Activated gamma-delta T cell treated with anti-CD3 and anti-CD28 coated beads, Interleukin-2, amount 50 U/mL, for 16 hours (primary cell): ENCODE measurements around the gene SSC5D.
"Not testable (repeated sequence)": the region's sequence is repeated elsewhere in the genome, so short reads cannot be mapped to it uniquely, and the experiment has no call there.

Experiments
- DNase-seq: peaks from one replicate; pipeline ENCODE4 v3.0.0-alpha.2; 2020; ENCODE audit warnings: low read depth

The SSC5D gene

DNA sequence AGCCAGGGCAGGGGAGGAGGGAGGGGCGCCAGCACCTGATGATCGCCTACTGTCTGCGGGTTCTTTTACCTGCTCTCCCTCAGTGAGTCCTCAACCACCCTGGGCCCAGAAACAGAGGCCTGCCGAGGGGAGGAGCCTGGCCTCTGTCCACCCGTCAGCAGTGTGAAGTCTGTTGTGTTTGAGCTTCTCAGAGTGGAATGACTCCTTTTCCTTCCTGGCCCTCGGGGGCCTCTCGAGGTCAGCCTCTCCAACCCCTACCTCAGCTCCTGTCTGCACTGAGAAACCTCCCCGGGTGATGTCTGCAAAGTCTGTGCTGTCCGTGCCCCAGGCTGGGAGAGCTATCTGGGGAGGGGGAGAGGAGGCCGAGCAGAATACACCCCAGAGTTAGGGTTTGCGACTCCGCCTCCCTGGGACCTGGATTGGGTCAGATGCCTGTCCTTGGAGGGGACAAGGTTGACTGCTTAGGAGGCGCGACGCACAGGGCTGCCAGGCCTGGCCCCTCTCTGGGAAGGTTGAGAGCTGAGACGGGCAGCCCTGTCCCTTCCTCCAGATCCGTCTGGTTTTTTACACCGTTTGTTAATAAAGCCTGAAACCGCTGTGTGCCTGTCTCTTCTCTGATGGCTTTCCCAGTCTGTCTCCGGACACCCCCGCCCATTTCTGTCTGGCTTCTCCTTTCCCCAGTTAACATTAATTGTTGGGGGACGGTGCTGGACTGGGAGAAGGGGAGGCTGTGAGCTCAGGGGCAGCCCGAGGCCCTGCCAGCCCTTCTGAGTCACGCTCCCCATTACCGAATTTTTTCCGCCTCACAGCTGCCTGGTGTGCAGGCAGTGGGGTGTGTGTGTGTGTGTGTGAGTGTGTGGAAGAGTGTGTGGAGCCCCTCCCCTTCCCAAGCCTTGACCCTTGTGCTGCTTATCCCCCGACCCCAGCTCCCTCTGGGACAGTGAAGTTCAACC is 989 bp upstream of the SSC5D start:
- no peak for DNase-seq

GRCh38 chr19:55488986-55489710 is 912 bp downstream of the SSC5D start:
- DNase-seq: no peak

DNA sequence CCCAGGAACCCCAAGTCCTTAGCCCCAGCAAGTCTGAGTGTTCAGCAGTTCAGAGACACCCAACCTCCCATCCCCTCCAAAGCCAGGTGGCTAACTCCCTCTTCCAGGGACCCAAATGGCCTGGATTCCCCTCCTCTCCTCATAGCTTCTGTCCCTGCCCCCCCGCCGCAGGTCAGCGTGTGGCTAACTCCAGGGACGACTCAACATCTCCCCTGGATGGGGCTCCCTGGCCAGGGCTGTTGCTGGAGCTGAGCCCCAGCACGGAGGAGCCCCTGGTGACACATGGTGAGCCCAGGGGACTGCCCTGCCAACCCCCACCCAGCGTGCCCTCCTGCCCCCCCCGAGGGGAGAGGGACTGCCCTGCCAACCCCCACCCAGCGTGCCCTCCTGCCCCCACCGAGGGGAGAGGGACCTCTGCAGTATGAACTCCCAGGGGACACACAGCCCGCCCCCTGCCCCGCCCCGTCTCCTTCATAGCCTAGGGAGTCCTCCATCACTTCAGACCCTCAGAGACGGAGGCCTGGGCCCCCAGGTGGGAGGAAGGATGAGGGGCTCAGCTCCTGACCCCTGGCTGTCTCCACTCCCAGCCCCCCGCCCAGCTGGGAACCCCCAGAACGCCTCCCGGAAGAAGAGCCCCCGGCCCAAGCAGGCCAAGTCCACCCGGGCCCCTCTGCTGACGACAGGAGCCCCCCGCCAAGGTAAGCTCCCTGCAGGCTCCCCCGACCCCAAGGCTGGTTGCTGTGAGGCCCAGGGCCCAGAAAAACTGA is 1.7 kb downstream of the SSC5D start:
- no peak for DNase-seq

GRCh38 chr19:55490478-55491432 is 2.5 kb downstream of the SSC5D start:
- DNase-seq: no peak

DNA sequence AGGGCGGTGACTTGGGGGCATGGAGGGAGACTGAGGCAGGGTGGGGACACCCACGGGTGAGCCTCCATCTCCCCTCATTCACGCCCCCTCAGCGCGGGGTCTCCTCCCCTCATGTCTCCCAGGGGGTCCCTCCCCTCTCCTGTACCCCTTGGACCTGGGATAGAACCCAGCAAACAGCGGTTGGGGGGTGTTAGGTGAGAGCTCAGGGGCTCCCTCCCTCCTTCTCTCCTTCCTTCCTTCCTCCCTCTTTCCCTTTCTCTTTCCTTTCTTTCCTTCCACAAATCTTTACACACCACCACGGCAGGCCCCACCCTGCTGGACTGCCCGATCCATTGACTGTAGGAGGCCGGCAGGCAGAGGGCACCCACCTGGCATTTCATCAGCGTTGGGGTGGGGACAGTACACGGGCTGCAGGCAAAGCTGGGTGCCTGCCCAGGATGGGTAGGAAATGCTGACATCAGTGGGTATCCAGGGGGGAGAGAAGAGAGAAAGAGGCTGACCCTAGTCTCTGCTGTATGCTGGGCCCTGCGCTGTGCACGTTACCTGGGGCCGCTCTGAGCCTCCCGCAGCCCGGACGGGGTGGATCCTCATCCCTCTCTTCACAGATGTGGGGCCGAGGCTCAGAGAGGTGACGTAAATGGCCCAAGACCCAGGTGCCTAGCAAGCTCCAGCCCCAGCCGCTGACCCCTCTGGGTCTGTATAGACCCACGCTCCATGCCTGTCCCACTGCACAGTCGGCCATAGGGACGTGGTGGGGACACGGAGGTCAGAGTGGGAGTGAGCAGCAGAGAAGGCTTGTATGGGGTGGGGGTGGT is 3.5 kb downstream of the SSC5D start:
- DNase-seq: no peak

DNA sequence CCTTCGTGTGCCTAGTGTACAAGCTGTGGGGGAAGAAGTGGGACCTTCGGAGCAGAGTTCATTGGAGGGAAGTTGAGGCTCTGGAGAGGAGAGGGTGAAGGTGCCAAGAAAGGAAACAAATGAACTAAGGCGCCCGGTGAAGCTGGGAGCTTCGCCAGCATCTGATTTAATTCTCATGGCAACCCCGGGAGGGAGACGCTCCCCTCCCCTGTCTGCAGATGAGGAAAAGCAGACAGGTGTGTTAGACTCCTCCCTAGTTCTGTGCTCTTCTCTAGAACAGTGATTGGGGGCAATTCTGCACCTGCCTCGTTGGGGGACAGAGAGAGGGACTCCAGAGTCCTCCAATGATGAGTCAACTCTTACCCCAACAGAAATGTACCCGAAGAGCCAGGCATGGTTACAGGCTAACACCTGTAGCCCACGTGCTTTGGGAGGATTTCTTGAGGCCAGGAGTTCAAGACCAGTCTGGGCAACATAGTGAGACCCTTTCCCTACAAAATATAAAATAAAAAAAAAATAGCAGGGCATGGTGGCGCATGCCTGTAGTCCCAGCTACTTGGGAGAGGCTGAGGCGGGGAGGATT is 4.2 kb downstream of the SSC5D start:
- no peak for DNase-seq

GRCh38 chr19:55493052-55493644 is 4.9 kb downstream of the SSC5D start:
- DNase-seq: no peak

DNA sequence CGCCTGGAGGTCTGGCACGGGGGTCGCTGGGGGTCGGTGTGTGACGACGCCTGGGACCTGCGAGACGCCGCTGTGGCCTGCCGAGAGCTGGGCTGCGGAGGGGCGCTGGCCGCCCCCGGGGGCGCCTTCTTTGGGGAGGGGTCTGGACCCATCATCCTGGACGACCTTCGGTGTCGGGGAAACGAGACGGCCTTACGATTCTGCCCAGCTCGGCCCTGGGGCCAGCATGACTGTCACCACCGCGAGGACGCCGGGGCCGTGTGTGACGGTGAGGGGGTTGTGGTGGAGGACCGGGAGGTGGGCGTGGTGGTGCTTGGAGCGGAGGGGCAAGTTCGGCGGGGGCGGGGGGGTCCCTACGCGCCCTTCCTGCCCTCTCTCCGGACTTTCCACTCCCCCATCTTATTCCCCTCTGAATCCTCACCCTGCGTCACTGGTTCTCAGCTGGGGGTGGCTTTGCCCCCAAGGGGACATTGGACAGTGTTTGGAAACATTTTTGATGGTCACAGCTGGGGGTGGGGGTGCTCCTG is 5.5 kb downstream of the SSC5D start:
- DNase-seq: no peak

DNA sequence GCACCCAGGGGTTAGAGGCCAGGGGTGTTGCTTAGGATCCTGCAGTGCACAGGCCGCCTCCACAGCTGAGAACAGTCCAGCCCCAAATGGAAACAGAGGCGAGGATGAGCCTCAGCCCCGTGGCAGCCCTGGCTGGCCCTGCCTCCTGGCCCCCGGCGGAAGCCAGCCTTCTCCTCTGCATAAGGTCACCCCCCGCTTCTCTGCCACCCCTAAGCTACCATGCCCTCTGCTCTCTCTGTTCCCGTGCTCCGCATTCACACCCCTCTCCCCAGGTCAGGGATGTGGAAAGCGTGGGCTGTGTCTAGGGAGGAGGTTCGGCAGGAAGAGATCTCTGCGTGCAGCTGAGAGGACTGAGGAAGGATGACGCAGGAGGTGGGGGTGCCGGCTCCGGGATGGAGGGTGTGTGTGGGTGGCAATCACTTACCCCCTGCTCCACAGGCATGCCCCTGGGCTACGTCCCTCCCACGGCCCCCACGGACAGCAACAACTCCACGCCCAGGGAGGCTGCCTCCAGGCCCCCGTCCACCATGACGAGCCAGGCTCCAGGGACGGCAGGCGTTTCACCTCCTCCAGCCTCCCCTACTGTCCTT is 6.0 kb downstream of the SSC5D start:
- DNase-seq: no peak

GRCh38 chr19:55495646-55496349 is 7.6 kb downstream of the SSC5D start:
- DNase-seq: no peak

- DNase-seq: not testable (repeated sequence)
Observed at GRCh38 chr19:55496820-55497219, 8.6 kb downstream of the SSC5D start.

GRCh38 chr19:55497763-55498162 is 9.5 kb downstream of the SSC5D start:
- no peak for DNase-seq

DNA sequence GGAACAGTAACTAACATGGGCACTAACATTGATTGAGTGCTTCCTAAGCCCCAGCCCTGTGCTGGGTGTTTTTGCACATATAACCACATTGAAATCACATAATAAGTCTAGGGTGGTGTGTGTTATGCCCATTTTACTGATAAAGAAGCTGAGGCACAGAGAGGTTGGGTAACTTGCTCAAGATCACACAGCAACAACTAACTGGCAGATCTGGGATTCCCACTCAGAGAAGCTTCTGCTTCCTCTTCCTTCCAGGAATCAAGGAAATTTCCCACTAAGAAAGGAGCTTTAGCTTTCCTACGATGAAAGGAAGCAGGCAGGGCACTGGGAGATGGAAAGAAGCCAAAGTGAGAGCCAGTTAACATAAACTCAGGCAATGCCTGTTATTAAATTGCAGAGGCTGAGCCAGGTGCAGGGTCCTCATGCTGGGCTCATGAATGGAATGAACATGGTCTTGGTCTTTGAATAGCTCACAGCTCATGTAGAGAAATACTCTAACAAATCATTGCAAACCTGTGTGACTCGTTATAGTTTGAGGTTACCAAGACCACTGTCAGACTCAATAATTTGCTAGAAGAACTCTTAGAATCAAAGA is 10.1 kb downstream of the SSC5D start:
- DNase-seq: no peak

- DNase-seq: no peak
Observed at GRCh38 chr19:55500368-55500952, 12.2 kb downstream of the SSC5D start.

GRCh38 chr19:55502197-55502952 is 14.1 kb downstream of the SSC5D start:
- DNase-seq: no peak

- no peak for DNase-seq
Observed at GRCh38 chr19:55503157-55503501, 14.9 kb downstream of the SSC5D start.
